ENCODE measurements around the gene PDXK.
A peak's percentile ranks its signal among the peaks of the same experiment; 100 is the strongest.

Gene PDXK

GRCh38 chr21:43741423-43742096, 22.6 kb downstream of the PDXK start:
- peak; percentile 28 for DNase-seq (ENCODE audit: low read depth, low spot score)

GRCh38 chr21:43743947-43744346, 25.0 kb downstream of the PDXK start:
- DNase-seq (ENCODE audit: low read depth, low spot score) = no peak

DNA sequence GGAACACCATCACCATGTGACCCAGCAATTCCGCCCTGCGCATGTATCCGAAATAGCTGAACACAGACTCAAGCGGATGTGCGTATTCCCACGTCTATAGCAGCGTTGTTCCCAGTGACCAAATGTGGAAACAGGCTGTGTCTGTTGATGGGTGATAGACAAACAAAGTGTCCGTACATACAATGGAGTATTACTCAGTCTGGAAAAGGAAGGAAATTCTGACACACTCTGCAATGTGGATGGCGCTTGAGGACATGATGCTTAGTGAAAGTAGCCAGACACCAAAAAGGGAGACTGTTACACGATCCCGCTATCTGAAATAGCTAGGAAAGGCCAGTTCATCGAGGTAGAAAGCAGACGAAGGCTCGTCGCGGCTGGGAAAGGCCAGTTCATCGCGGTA, 25.8 kb downstream of the PDXK start:
- DNase-seq (ENCODE audit: low read depth, low spot score) = no peak

- no peak for DNase-seq (ENCODE audit: low read depth, low spot score)
Measured at GRCh38 chr21:43745772-43746517, 27.0 kb downstream of the PDXK start.

DNA sequence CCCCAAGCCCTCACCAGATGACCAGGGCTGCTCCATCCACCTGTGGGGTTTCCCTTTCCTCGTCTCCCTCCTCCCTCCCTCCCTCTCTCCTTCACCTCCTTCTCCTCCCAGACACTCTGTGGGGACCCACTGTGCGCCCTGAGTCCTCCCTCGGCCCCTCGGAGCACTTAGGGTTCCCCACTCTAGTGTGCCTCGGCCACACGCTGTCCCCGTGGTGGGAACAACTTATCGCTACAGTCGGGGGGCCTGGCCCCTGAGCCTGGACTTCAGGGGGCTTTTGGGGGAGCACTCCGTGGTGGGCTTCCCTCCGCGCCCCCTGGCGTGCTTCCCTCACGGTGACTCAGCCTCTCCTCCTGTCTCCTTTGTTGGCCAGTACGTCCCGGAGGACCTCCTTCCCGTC, 29.7 kb downstream of the PDXK start:
- no peak for DNase-seq (ENCODE audit: low read depth, low spot score)

GRCh38 chr21:43749651-43750262, 30.8 kb downstream of the PDXK start:
- DNase-seq (ENCODE audit: low read depth, low spot score) = no peak

DNA sequence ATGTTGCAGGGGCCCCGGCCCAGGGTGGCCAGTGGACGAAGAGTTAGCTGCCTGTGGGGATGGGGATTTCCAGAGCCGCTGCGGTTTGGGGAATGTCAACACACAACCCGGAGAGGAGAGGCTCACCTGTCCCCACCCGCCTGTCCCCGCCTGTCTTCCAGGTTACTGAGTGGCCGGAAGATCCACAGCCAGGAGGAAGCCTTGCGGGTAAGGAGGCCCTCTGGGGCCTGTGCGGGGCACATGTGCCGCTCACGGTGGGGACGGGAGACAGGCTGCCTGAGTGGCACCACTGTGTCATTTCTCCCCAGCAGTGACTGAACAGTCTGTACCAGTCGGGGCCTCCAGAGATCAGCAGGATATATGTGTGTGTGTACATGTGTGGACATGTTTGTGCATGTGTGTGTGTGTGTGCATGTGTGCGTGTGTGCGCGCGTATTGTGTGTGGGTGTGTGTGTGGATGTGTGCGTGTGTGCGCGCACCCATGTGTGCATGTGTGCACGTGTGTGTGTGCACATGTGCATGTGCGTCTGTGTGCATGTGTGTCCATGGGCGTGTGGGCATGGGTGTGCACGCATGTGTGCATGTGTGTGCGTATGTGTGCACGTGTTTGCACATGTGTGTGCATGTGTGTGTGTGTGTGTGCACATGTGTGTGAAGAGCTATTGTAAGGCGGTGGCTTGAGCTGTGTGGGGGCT, 31.6 kb downstream of the PDXK start:
- no peak for DNase-seq (ENCODE audit: low read depth, low spot score)

- DNase-seq (ENCODE audit: low read depth, low spot score) = no peak
Measured at GRCh38 chr21:43751955-43752591, 33.1 kb downstream of the PDXK start.

DNA sequence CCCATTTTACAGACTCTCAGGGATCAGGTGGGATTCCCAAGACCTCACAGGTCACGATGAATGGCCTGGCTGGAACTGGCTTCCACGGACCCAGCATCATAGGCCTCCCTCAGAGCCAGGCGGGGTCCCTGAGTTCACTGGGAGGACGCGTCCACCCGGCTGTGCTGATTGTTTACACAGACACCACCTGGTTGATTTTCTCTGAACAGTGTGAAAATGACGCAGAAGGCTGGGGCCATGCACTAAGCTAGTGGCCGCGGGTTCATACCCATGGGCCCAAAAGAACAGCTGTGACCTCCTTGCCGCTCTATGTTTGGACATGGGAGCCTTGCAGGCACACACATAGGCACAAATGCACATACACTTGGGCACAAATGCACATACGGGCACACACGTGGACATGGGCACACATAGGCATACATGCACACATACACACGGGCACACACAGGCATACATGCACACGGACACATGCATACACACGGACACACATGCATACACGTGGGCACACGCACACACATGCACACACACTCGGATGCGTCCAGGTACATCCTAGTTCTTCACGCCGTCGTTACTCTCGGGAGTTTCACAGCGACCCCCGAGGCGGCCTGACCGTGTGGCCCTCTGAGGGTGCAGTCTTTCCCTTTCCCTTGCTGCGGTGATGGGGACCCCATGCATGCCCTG, 34.0 kb downstream of the PDXK start:
- DNase-seq (ENCODE audit: low read depth, low spot score) = no peak

GRCh38 chr21:43753439-43753799, 34.5 kb downstream of the PDXK start:
- no peak for DNase-seq (ENCODE audit: low read depth, low spot score)

- DNase-seq (ENCODE audit: low read depth, low spot score) = no peak
Measured at GRCh38 chr21:43754948-43755781, 36.2 kb downstream of the PDXK start.

DNA sequence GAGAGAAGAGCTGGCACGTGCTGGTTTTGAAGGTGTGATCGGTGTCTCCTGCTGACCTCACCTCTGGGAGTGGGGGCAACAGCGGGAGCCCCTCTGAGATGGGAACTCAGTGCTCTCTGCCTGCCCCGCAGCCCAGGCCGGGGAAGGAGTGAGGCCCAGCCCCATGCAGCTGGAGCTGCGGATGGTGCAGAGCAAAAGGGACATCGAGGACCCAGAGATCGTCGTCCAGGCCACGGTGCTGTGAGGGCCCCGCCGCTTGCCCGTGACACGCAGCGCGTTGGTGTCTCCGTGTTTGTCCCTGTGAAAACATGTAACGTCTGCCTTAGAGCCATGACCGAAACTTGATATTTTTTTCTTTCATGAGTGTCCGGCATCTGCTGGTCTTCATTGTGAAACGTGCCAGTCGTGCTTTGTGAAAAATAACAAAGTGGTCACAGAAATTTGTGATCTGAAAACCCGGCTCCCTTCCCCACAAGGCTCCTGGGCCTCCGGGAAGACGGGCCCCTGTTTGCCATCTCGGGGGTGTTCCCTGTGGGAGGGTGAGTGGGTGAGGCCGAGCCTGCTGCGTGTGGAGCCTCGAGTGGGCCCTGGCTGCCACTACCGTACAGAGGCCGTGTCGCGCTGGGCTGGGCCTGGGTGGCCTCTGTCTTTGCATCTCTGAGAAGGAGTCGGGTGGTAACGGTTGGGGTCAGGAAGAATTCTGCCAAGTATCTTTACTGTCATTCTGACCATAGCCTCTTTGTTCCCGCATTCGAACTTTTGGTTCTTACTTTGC, 37.1 kb downstream of the PDXK start:
- DNase-seq (ENCODE audit: low read depth, low spot score) = no peak

GRCh38 chr21:43757601-43758000, 38.7 kb downstream of the PDXK start:
- DNase-seq (ENCODE audit: low read depth, low spot score) = no peak

DNA sequence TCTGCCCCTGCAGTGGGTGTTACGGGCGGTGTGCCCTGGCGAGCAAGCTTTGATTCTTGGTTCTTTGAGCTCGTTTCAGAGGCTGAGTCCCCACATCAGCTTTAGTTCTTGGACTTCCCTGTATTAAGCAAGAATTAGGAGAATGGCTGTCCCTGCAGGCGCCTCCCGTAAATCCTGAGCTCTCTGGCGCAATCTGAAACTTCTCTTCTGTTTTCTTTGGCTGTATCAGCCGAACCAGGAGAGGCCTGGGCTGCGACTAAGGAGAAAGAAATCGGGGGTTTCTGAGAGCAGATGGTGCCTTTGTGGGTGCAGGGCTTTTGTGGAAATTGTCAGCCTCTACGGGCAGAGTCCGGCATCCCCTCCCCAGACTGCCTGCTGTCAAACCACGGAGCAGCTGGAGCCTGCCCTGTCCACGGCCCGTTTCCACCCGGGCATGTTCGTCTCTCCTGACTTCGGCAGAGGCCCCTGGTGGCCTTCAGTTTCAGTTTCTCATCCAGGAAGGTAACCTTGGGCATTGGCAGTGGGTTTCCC, 39.2 kb downstream of the PDXK start:
- no peak for DNase-seq (ENCODE audit: low read depth, low spot score)

- DNase-seq (ENCODE audit: low read depth, low spot score) = no peak
Measured at GRCh38 chr21:43758811-43759210, 39.9 kb downstream of the PDXK start.

DNA sequence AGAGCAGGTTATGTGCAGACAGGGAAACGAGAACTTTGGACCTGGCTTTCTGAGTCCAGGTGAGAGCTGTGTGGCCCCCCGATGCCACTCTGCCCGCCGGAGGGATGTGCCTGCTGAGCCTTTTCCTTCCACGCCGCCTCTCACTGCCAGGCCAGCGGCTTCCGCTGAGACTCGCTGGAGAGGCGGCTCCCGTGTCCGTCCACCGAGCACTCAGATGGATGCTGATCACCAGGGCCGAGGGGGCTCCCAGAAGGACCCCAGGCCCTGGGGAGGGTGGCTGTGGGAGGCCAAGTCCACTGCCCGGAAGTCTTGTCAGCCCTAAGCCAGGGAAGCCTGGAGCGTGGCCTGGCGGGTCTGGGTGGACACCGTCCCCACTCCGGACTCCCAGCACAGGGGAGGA, 40.7 kb downstream of the PDXK start:
- no peak for DNase-seq (ENCODE audit: low read depth, low spot score)

DNA sequence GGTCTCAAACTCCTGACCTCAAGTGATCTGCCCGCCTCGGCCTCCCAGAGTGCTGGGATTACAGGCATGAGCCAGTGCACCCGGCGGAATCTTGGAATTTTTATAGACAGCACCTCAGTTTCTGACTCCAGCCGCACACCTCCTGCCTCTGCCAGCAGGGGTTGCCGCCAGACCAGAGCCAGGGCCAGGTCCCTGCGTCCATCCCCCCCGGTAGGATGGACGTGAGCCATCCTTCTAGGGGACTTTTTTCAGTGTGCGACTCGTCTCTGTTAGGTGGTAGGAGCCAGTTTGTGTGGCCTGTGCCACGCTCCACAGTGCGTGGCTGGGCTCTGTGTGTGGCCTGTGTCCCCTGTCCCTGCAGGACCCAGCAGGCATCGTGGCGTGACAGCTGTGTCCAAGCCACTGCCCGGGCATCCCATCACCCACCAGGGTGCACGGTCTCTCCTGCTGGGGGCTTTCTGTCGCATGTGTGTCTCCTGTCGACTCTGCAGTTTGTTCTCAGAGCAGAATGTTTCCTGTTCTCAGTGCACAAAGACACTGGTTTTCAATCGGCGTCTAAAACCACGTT, 41.5 kb downstream of the PDXK start:
- DNase-seq (ENCODE audit: low read depth, low spot score) = no peak

GRCh38 chr21:43761886-43762285, 43.0 kb downstream of the PDXK start:
- DNase-seq (ENCODE audit: low read depth, low spot score) = no peak
